Aorta (tissue), 5 donors: ENCODE data around the gene ARHGAP12. TPM values are rescaled to one million over a fixed set of nuclear protein-coding genes. Genes with fewer than 3 reads are reported as not detected.

Experiments used
- ATAC-seq: fragments of 200-7000 bp; cut with Tn5 transposase; one replicate; pipeline ENCODE4 v1.9.1; 2022; ENCODE audit warnings: moderate library complexity; ENCODE audit not compliant: low FRiP score
- DNase-seq, 2 donors: peaks; one replicate each; pipeline ENCODE4 v3.0.0-alpha.2; 2020
- H3K27ac ChIP-seq, 2 donors: one replicate each; pipeline ENCODE4 v1.5.1; 2013; ENCODE audit warnings: low read length in 2 of 2, mild to moderate bottlenecking in 2 of 2, moderate library complexity in 2 of 2, control low read depth in 1 of 2, inconsistent platforms in 1 of 2, low read depth in 1 of 2
- H3K27me3 ChIP-seq, 2 donors: one replicate each; pipeline ENCODE4 v1.6.1; 2013; ENCODE audit warnings: control low read depth in 1 of 2, low read length in 1 of 2, mild to moderate bottlenecking in 1 of 2, moderate library complexity in 1 of 2; ENCODE audit not compliant: insufficient read depth in 2 of 2, control insufficient read depth in 1 of 2
- H3K36me3 ChIP-seq, 2 donors: one replicate each; pipeline ENCODE4 v1.6.1; 2013; ENCODE audit warnings: control low read depth in 1 of 2, low read length in 1 of 2, mild to moderate bottlenecking in 1 of 2; ENCODE audit not compliant: insufficient read depth in 2 of 2, control insufficient read depth in 1 of 2
- H3K4me1 ChIP-seq, 2 donors: one replicate each; pipeline ENCODE4 v1.6.1; 2013; ENCODE audit warnings: low read length in 2 of 2, control low read depth in 1 of 2, mild to moderate bottlenecking in 1 of 2, moderate library complexity in 1 of 2; ENCODE audit not compliant: insufficient read depth in 2 of 2, control insufficient read depth in 1 of 2
- H3K4me3 ChIP-seq, 2 donors: one replicate each; pipeline ENCODE4 v1.5.1; 2013; ENCODE audit warnings: low read length in 2 of 2, control low read depth in 1 of 2, mild to moderate bottlenecking in 1 of 2
- H3K9me3 ChIP-seq: one replicate; pipeline ENCODE4 v1.6.1; 2013; ENCODE audit warnings: mild to moderate bottlenecking, low read length; ENCODE audit not compliant: control insufficient read depth
- WGBS, 2 donors: extraction: QIAGEN DNeasy Blood & Tissue Kit; methylation state at CpG; one replicate each; pipeline ENCODE4 v1.1.7; 2013; 5-methylcytosine and 5-hydroxymethylcytosine counted together
- intact Hi-C, 2 donors: fragments of 100-400 bp; cut with DNase I; formaldehyde crosslinking; loops; one replicate each; pipeline versions ENCODE4 v1.14.2 to v1.15.0; 2022
- polyA plus RNA-seq, 2 donors: library from polyadenylated mRNA; stranded (reverse); fragments of 200-250 nt; gene quantifications; one replicate each; pipeline ENCODE4 v1.2.3, GENCODE V29; 2013
- total RNA-seq, 2 donors: library from RNA; stranded (reverse); fragmentation: NEBNext Ultra II Directional; extraction: Animal tissue kit (Norgen Biotek cat#: 25700); gene quantifications; one replicate each; pipeline ENCODE4 v1.2.1, GENCODE V29; 2021
- donor health status: healthy with polysubstance abuse.
- donor health status: Bipolar disorder and iron deficiency.
- donor health status: DM: no; HTN: no; CAD: no.
- donor health status: DM: no; HTN: no; CAD: no.
- donor health status: DM: yes; HTN: yes; CAD: no.

ARHGAP12 gene
- total and polyA plus RNA-seq, 4 donors, result 17.0 to 34.6 (median 20.5) TPM

DNA sequence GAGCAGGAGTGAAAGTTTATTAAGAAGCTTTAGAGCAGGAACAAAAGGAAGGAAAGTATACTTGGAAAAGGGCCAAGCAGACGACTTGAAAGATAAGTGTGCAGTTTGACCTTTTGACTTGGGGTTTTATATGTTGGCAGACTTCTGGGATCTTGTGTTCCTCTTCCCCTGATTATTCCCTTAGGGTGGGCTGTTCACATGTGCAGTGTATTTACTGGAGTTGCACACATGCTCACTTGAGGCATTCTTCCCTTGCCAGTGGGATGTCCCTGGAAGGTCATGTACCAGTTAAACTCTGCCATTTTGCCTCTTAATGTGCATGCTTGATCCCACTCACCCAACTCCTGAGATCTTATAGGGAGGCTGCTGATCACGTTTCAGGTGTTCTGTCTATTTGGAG is 23.4 kb upstream of the ARHGAP12 start:
- intact Hi-C loops, result no loop called here
- WGBS, 2 donors, result 38% methylated on average over 2 of the region's 2 CpGs
- ATAC-seq (no peak), DNase-seq (no peak)
- H3K27me3 ChIP-seq, result no peaks in the 10 kb centered on the region
- H3K27ac ChIP-seq, result no peak overlapping the region
- H3K36me3 ChIP-seq, result no peaks in the 10 kb centered on the region
- no peak overlapping the region for H3K4me3 ChIP-seq
- H3K4me1 ChIP-seq, result no peaks in the 10 kb centered on the region
- no peaks in the 10 kb centered on the region for H3K9me3 ChIP-seq

DNA sequence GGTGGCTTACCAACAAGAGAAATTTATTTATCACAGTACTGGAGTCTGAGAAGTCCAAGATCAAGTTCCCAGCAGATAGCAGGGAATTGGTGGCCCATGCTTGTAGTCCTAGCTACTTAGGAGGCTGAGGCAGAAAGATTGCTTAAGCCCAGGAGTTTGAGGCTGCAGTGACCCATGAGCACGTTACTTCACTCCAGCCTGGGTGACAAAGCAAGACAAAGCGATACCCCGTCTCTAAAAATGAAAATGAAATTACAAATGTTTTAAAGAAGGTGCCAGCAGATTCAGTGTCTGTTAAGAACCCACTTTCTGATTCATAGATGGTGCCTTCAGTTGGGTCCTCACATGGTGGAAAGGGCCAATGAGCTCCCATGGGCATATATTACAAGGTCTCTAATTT is 20.6 kb upstream of the ARHGAP12 start:
- H3K27ac ChIP-seq, result no peak overlapping the region
- H3K4me3 ChIP-seq, result no peak overlapping the region
- intact Hi-C loops, result loop anchor here (5.0 kb wide), 1 partner anchor 87 kb away; no protein-coding TSS in a partner anchor
- H3K4me1 ChIP-seq, result no peaks in the 10 kb centered on the region
- DNase-seq (no peak), ATAC-seq (no peak)
- H3K9me3 ChIP-seq, result no peaks in the 10 kb centered on the region
- no peaks in the 10 kb centered on the region for H3K36me3 ChIP-seq
- WGBS, 2 donors, result 91 to 97% methylated on average over 3 of the region's 3 CpGs
- no peaks in the 10 kb centered on the region for H3K27me3 ChIP-seq

DNA sequence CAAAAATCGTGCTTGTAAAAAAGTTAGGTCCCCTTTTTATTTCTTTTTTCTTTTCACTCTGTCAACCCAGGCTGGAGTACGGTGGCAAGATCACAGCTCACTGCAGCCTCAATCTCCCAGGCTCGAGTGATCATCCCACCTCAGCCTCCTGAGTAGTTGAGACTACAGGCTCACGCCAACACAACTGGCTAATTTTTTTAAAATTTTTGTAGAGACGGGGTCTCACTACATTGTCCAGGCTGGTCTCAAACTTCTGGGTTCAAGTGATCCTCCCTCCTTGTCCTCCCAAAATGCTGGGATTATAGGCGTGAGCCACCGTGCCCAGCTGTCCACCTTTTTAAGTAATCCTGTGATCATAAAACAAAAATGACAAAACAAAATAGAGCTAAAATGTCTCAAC is 19.4 kb upstream of the ARHGAP12 start:
- Histone ChIP-seq H3K4me3 (no peak overlapping the region), H3K36me3 (no peaks in the 10 kb centered on the region), H3K27me3 (no peaks in the 10 kb centered on the region), H3K9me3 (no peaks in the 10 kb centered on the region), H3K4me1 (no peaks in the 10 kb centered on the region), H3K27ac (no peak overlapping the region)
- DNase-seq (no peak), ATAC-seq (no peak)
- 47 to 52% methylated on average over 7 of the region's 7 CpGs for WGBS, 2 donors
- intact Hi-C loops, result loop anchor here (5.0 kb wide), 1 partner anchor 86 kb away; no protein-coding TSS in a partner anchor

GRCh38 chr10:31947144-31947926 is 18.7 kb upstream of the ARHGAP12 start:
- WGBS, 2 donors, result 34 to 36% methylated on average over 7 of the region's 7 CpGs
- intact Hi-C loops, result loop anchor here (5.0 kb wide), 1 partner anchor 85 kb away; no protein-coding TSS in a partner anchor
- Histone ChIP-seq H3K27me3 (no peaks in the 10 kb centered on the region), H3K4me1 (no peaks in the 10 kb centered on the region), H3K36me3 (no peaks in the 10 kb centered on the region), H3K27ac (no peak overlapping the region), H3K9me3 (no peaks in the 10 kb centered on the region), H3K4me3 (no peak overlapping the region)
- DNase-seq (no peak), ATAC-seq (peak; percentile 89)

GRCh38 chr10:31945392-31945791 is 16.8 kb upstream of the ARHGAP12 start:
- WGBS, 2 donors, result 78 to 93% methylated on average over 1 of the region's 1 CpG
- intact Hi-C loops, result loop anchor here (5.0 kb wide), 1 partner anchor 83 kb away; no protein-coding TSS in a partner anchor
- no peaks in the 10 kb centered on the region for H3K9me3 ChIP-seq
- H3K27ac ChIP-seq, result no peak overlapping the region
- H3K36me3 ChIP-seq, result no peaks in the 10 kb centered on the region
- no peak for ATAC-seq
- H3K4me1 ChIP-seq, result no peaks in the 10 kb centered on the region
- no peak overlapping the region for H3K4me3 ChIP-seq
- H3K27me3 ChIP-seq, result no peaks in the 10 kb centered on the region
- DNase-seq, result no peak

- no peak for DNase-seq
- no peaks in the 10 kb centered on the region for H3K27me3 ChIP-seq
- intact Hi-C loops, result no loop called here
- H3K4me1 ChIP-seq, result peaks cover 0 to 4% of the 10 kb centered on the region in 2 donors
- no peak overlapping the region for H3K27ac ChIP-seq
- no peaks in the 10 kb centered on the region for H3K36me3 ChIP-seq
- no peak overlapping the region for H3K4me3 ChIP-seq
- WGBS, 2 donors, result 91 to 93% methylated on average over 3 of the region's 3 CpGs
- H3K9me3 ChIP-seq, result no peaks in the 10 kb centered on the region
- no peak for ATAC-seq
Measured at GRCh38 chr10:31944071-31944433, 15.4 kb upstream of the ARHGAP12 start.

DNA sequence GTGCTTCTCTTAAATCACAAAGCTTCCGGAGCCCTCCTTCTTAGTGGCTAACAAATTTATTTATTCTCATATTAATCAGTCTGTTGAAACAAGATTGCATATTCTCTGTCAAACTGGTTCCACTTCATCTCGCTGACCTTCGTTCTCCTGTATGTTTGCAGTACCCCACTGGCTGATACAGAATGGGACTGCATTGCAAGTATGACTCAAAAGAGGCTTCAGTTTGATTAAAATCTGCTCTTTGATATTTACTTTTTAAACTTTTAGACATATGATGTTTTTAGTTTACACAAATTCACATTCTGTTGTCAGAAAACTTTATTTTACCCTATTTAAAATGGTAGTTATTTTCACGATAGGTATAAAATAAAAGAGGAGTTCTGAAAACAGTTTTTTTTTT is 14.3 kb upstream of the ARHGAP12 start:
- 97 to 100% methylated on average over 4 of the region's 4 CpGs for WGBS, 2 donors
- H3K4me3 ChIP-seq, result no peak overlapping the region
- no peaks in the 10 kb centered on the region for H3K9me3 ChIP-seq
- peaks cover 0 to 4% of the 10 kb centered on the region in 2 donors for H3K4me1 ChIP-seq
- ATAC-seq (no peak), DNase-seq (no peak)
- intact Hi-C loops, result no loop called here
- no peaks in the 10 kb centered on the region for H3K27me3 ChIP-seq
- H3K27ac ChIP-seq, result no peak overlapping the region
- no peaks in the 10 kb centered on the region for H3K36me3 ChIP-seq

GRCh38 chr10:31942435-31942834 is 13.8 kb upstream of the ARHGAP12 start:
- no peak for DNase-seq
- H3K27me3 ChIP-seq, result no peaks in the 10 kb centered on the region
- no peak overlapping the region for H3K27ac ChIP-seq
- H3K4me1 ChIP-seq, result peaks cover 0 to 4% of the 10 kb centered on the region in 2 donors
- H3K36me3 ChIP-seq, result no peaks in the 10 kb centered on the region
- intact Hi-C loops, result no loop called here
- 89 to 93% methylated on average over 1 of the region's 1 CpG for WGBS, 2 donors
- H3K4me3 ChIP-seq, result no peak overlapping the region
- ATAC-seq, result no peak
- H3K9me3 ChIP-seq, result no peaks in the 10 kb centered on the region
